Measurements from ENCODE around the gene ARL5B. TPM values are rescaled to one million over a fixed set of nuclear protein-coding genes. Genes with fewer than 3 reads are reported as not detected.

ARL5B gene
- total and polyA plus RNA-seq, 9 of the 15 experiments (the other 6 are each of a cell fraction or from before 2014, with no cell fraction given): 4.1 to 22.2 (median 15.1) TPM

GRCh38 chr10:18718991-18719390 lies 59.8 kb downstream of the ARL5B start (continued):
- no peak for TF ChIP-seq ZNF609 (CRISPR knock-in tag; IDR thresholded peaks at IDR 0.05; ENCODE audit: borderline replicate concordance)
- TF ChIP-seq ZBTB9 (CRISPR knock-in tag; IDR thresholded peaks at IDR 0.05): no peak
- no peak for TF ChIP-seq TEAD1 (CRISPR knock-in tag; IDR thresholded peaks at IDR 0.05)
- no peak for TF ChIP-seq TEAD4 (IDR thresholded peaks at IDR 0.05; ENCODE audit: low read length)
- TF ChIP-seq TEAD4 (CRISPR knock-in tag; IDR thresholded peaks at IDR 0.05; ENCODE audit: borderline replicate concordance): no peak
- no peak for TF ChIP-seq ZNF639 (CRISPR knock-in tag; conservative IDR thresholded peaks at IDR 0.05 in 1 of 2, IDR thresholded peaks at IDR 0.05 in 1 of 2)
- TF ChIP-seq TAF1 (IDR thresholded peaks at IDR 0.05; ENCODE audit: control insufficient read depth, extremely low read depth, insufficient read depth, low read length, severe bottlenecking): no peak
- no peak for TF ChIP-seq HMG20A (CRISPR knock-in tag; conservative IDR thresholded peaks at IDR 0.05)
- no peak for TF ChIP-seq ZNF140 (CRISPR knock-in tag; IDR thresholded peaks at IDR 0.05)
- no peak for TF ChIP-seq ID3 (CRISPR knock-in tag; IDR thresholded peaks at IDR 0.05)
- TF ChIP-seq ID3 (tag; IDR thresholded peaks at IDR 0.05): no peak
- TF ChIP-seq, protein P1, sequence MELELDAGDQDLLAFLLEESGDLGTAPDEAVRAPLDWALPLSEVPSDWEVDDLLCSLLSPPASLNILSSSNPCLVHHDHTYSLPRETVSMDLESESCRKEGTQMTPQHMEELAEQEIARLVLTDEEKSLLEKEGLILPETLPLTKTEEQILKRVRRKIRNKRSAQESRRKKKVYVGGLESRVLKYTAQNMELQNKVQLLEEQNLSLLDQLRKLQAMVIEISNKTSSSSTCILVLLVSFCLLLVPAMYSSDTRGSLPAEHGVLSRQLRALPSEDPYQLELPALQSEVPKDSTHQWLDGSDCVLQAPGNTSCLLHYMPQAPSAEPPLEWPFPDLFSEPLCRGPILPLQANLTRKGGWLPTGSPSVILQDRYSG (tag; conservative IDR thresholded peaks at IDR 0.05; ENCODE audit: low read depth): no peak
- no peak for TF ChIP-seq MEIS2 (IDR thresholded peaks at IDR 0.05; ENCODE audit: partially characterized antibody)
